K562 (cell line): Measurements from ENCODE around the gene MARCHF9. TPM values are rescaled to one million over a fixed set of nuclear protein-coding genes. Genes with fewer than 3 reads are reported as not detected.
A peak's percentile ranks its signal among the peaks of the same experiment; 100 is the strongest.

Source experiments
- ATAC-seq: fragments of 200-7000 bp; cut with Tn5 transposase; 3 replicates; pipeline ENCODE4 v1.9.1; 2020; ENCODE audit warnings: moderate library complexity
- BruUV-seq: library from RNA; stranded (reverse); fragments of 400-500 nt; replicated peaks from 2 replicates; lab custom pipeline; 2021; lab: Mats Ljungman, UMichigan
- CTCF ChIA-PET: fragments of 300-600 bp; formaldehyde crosslinking; extraction: SDS; loops from one replicate; lab custom pipeline; 2021; ENCODE audit warnings: low intra/inter-chr PET ratio; lab: Yijun Ruan, JAX
- POLR2A ChIA-PET: fragments of 300-600, 350-650 bp; sonication (Branson Sonifier 250); formaldehyde crosslinking; extraction: SDS; loops from one replicate; lab custom pipeline; 2021; ENCODE audit warnings: antibody characterized with exemption, inconsistent platforms; lab: Yijun Ruan, JAX
- DNase-seq, 4 experiments: peaks; one replicate each; pipeline versions ENCODE4 v3.0.0 to v3.0.0-alpha.2; 2011 to 2018; ENCODE audit warnings: low spot score in 3 of 4, mixed read lengths in 3 of 4; ENCODE audit errors: extremely low read depth in 1 of 4
- FAIRE-seq: peaks from 2 replicates; lab custom pipeline; 2011; peaks lifted over from hg19 to GRCh38; lab: Jason Lieb, UNC
- H2AFZ ChIP-seq: 2 replicates; pipeline ENCODE4 v1.6.0; 2011; ENCODE audit warnings: low read depth, low read length, control low read depth, inconsistent platforms
- H3K27ac ChIP-seq: fragments of 200-600 bp; 3 replicates; pipeline ENCODE4 v1.8.0; 2011; ENCODE audit warnings: low read depth, mild to moderate bottlenecking, control low read depth, inconsistent platforms, low read length, moderate library complexity, mixed read lengths; ENCODE audit errors: extremely low read depth
- H3K27me3 ChIP-seq, 2 experiments: fragments of 300-600 bp in 1 of 2; 2 replicates in 1 of 2; 3 replicates in 1 of 2; pipeline versions ENCODE4 v1.6.0 to v1.8.0; 2011; ENCODE audit warnings: inconsistent platforms in 2 of 2, low read length in 2 of 2, mild to moderate bottlenecking in 1 of 2, mixed read lengths in 1 of 2, moderate library complexity in 1 of 2; ENCODE audit not compliant: control insufficient read depth in 2 of 2, insufficient read depth in 2 of 2
- H3K36me3 ChIP-seq: fragments of 300-600 bp; 3 replicates; pipeline ENCODE4 v1.8.0; 2011; ENCODE audit warnings: mild to moderate bottlenecking, low read length, inconsistent platforms; ENCODE audit not compliant: control insufficient read depth, insufficient read depth
- H3K4me1 ChIP-seq, 2 experiments: fragments of 200-600 bp in 1 of 2; replicated peaks in 1 of 2; 2 replicates in 1 of 2; 3 replicates in 1 of 2; pipeline versions ENCODE4 v1.5.1 to v1.8.0; 2011; ENCODE audit warnings: inconsistent platforms in 2 of 2, low read length in 2 of 2, mild to moderate bottlenecking in 1 of 2, mixed read lengths in 1 of 2, moderate library complexity in 1 of 2; ENCODE audit not compliant: control insufficient read depth in 2 of 2, insufficient read depth in 2 of 2
- H3K4me2 ChIP-seq: 2 replicates; pipeline ENCODE4 v1.6.1; 2011; ENCODE audit warnings: low read length, control low read depth, inconsistent platforms, mixed read lengths; ENCODE audit not compliant: insufficient read depth
- H3K4me3 ChIP-seq: fragments of 200-600 bp; sonication (generic), shearing (Covaris generic); 2 replicates; pipeline ENCODE4 v1.5.1; 2016; ENCODE audit warnings: control low read depth, inconsistent platforms
- H3K79me2 ChIP-seq: fragments of 200-600 bp; 3 replicates; pipeline ENCODE4 v1.8.0; 2011; ENCODE audit warnings: low read length, inconsistent platforms; ENCODE audit not compliant: control insufficient read depth, insufficient read depth
- H3K9ac ChIP-seq, 2 experiments: 2 replicates each; pipeline versions ENCODE4 v1.6.0 to v1.6.1; 2011; ENCODE audit warnings: low read depth in 2 of 2, low read length in 2 of 2, control low read depth in 1 of 2, inconsistent platforms in 1 of 2, mild to moderate bottlenecking in 1 of 2, mixed read lengths in 1 of 2; ENCODE audit not compliant: insufficient read depth in 1 of 2
- H3K9me1 ChIP-seq: one replicate; pipeline ENCODE4 v1.6.0; 2011; ENCODE audit warnings: inconsistent platforms, mild to moderate bottlenecking, low read length, moderate library complexity; ENCODE audit not compliant: control insufficient read depth, insufficient read depth
- H3K9me3 ChIP-seq: replicated peaks from 2 replicates; pipeline ENCODE4 v1.5.1; 2011; ENCODE audit warnings: low read depth, low read length, inconsistent platforms; ENCODE audit not compliant: control insufficient read depth, insufficient read depth
- H4K20me1 ChIP-seq: replicated peaks from 2 replicates; pipeline ENCODE4 v1.6.1; 2011; ENCODE audit warnings: low read length, inconsistent platforms, mixed read lengths; ENCODE audit not compliant: control insufficient read depth, insufficient read depth
- HLTF ChIP-seq: fragments of 450-650 bp; IDR thresholded peaks from 2 replicates; pipeline ENCODE4 v1.6.1; 2016
- POLR3A ChIP-seq: IDR thresholded peaks from 2 replicates; pipeline ENCODE4 v1.6.1; 2011; ENCODE audit warnings: borderline replicate concordance, mild to moderate bottlenecking, moderate library complexity; ENCODE audit not compliant: insufficient read length, insufficient read depth; ENCODE audit errors: extremely low read depth
- RNF2 ChIP-seq: sonication (generic); IDR thresholded peaks from 2 replicates; pipeline ENCODE4 v1.6.1; 2016
- ZBTB11 ChIP-seq, 3 experiments: fragments of 200-800 bp in 1 of 3; fragments of 250-450 bp in 1 of 3; fragments of 450-650 bp in 1 of 3; sonication (Bioruptor Pico) in 1 of 3; sonication (Bioruptor generic) in 1 of 3; formaldehyde crosslinking in 1 of 3; IDR thresholded peaks; 2 replicates each; pipeline versions ENCODE4 v1.6.1 to v1.8.0; 2016 to 2022; ENCODE audit warnings: mild to moderate bottlenecking in 2 of 3, missing genetic modification characterization in 2 of 3, missing compliant biosample characterization in 1 of 3, moderate library complexity in 1 of 3
- WGBS: fragments of 100-300 bp; shearing (Covaris generic); methylation state at CpG from one replicate; pipeline ENCODE4 v1.1.6; 2016; ENCODE audit warnings: low coverage, mixed read lengths; ENCODE audit not compliant: insufficient coverage; ENCODE audit errors: missing lambda C conversion rate; 5-methylcytosine and 5-hydroxymethylcytosine counted together
- in situ Hi-C: fragments of 300-500 bp; cut with MboI; formaldehyde crosslinking; loops from 4 replicates; pipeline ENCODE4 v1.15.0; 2018; ENCODE audit warnings: inconsistent platforms, mixed read lengths
- intact Hi-C: fragments of 100-400 bp; cut with micrococcal nuclease; formaldehyde crosslinking; loops from 2 replicates; pipeline ENCODE4 v1.14.2; 2022
- polyA plus RNA-seq, 8 experiments: library from polyadenylated mRNA; depleted of rRNA in 4 of 8; stranded (reverse) in 5 of 8; unstranded in 3 of 8; fragments of >200 nt; fragmentation: Nextera tagmentation in 2 of 8; fragmentation: Illumina TruSeq in 1 of 8; extraction: Ambion mirVana in 2 of 8; extraction: Trizol in 1 of 8; gene quantifications; 2 replicates each; pipeline versions ENCODE4 v1.2.1 to v1.2.3, GENCODE V29; 2011 to 2014; ENCODE audit warnings: inconsistent platforms in 1 of 8, missing spikeins in 1 of 8
- total RNA-seq, 7 experiments: library from RNA; depleted of rRNA in 6 of 7; stranded (reverse); fragments of >200 nt in 6 of 7; fragmentation: Illumina TruSeq in 2 of 7; extraction: Trizol in 2 of 7; gene quantifications; 2 replicates each; pipeline versions ENCODE4 v1.2.1 to v1.2.3, GENCODE V29; 2011 to 2021; ENCODE audit warnings: low replicate concordance in 1 of 7

The MARCHF9 gene
- total and polyA plus RNA-seq, 9 of the 15 experiments (the other 6 are each of a cell fraction or from before 2014, with no cell fraction given), result 0.80 to 12.4 (median 6.2) TPM

GRCh38 chr12:57765698-57766463 lies 11.0 kb downstream of the MARCHF9 start:
- TF ChIP-seq ZBTB11 (CRISPR knock-in tag; IDR thresholded peaks at IDR 0.05), result peak in 1 of 3 experiments; percentile 39; a peak in 1 of 6 replicates
- TF ChIP-seq RNF2, result no peak
- no peak for TF ChIP-seq POLR3A
- no peak for TF ChIP-seq HLTF
- in situ Hi-C loops, result no loop called here
- Histone ChIP-seq H3K27ac (no peak overlapping the region), H3K4me2 (peak overlapping the region; percentile 63), H3K9me3 (no peaks in the 10 kb centered on the region), H4K20me1 (no peaks in the 10 kb centered on the region), H3K9ac (no peak overlapping the region; a peak in 1 of 4 replicates), H2AFZ (no peak overlapping the region), H3K27me3 (no peaks in the 10 kb centered on the region), H3K36me3 (peaks cover 31% of the 10 kb centered on the region), H3K4me3 (no peak overlapping the region), H3K9me1 (no peaks in the 10 kb centered on the region), H3K79me2 (peaks cover 6% of the 10 kb centered on the region), H3K4me1 (peaks cover 14 to 32% of the 10 kb centered on the region in 2 experiments)
- no TSS peak for BruUV-seq
- WGBS, result 78% methylated on average over 23 of the region's 40 CpGs
- intact Hi-C loops, result no loop called here
- DNase-seq (no peak), ATAC-seq (no peak), FAIRE-seq (peak; percentile 69)
- CTCF ChIA-PET, result no interaction called here
- POLR2A ChIA-PET, result interaction anchor here (1.0 to 3.8 kb wide), 6 partner anchors 9 to 141 kb away, joined by 3 to 26 read pairs (median 4); partner anchors contain the start of genes AVIL, TSFM and TSPAN31
